NCI-H82 treated with DMSO at 0.1 percent for 48 hours (cell line): ENCODE data around the gene IL1F10.

Experiments used
- DNase-seq: peaks from one replicate; lab custom pipeline; 2025; ENCODE audit not compliant: unreplicated experiment; lab: John Stamatoyannopoulos, UW

IL1F10 gene

GRCh38 chr2:113067681-113068080 lies at the start of gene IL1F10:
Gene IL1F10, plus strand, starts transcription at chr2:113067970. Its CDS starts 4,769 bp downstream, at chr2:113072739.
- DNase-seq: no peak

GRCh38 chr2:113018509-113018908 lies 49.3 kb upstream of the IL1F10 start:
- no peak for DNase-seq

GRCh38 chr2:113021312-113021711 lies 46.5 kb upstream of the IL1F10 start:
- DNase-seq: no peak

- no peak for DNase-seq
These were observed 43.0 kb upstream of the IL1F10 start for GRCh38 chr2:113024764-113025163.

- no peak for DNase-seq
These were observed 42.0 kb upstream of the IL1F10 start for GRCh38 chr2:113025737-113026136.

GRCh38 chr2:113027691-113028090 lies 40.1 kb upstream of the IL1F10 start:
- DNase-seq: no peak

- no peak for DNase-seq
These were observed 39.7 kb upstream of the IL1F10 start for GRCh38 chr2:113028112-113028511.

- no peak for DNase-seq
These were observed 35.0 kb upstream of the IL1F10 start for GRCh38 chr2:113032737-113033136.

- DNase-seq: no peak
These were observed 33.8 kb upstream of the IL1F10 start for GRCh38 chr2:113034016-113034415.

GRCh38 chr2:113036763-113037162 lies 31.0 kb upstream of the IL1F10 start:
- no peak for DNase-seq

GRCh38 chr2:113038291-113038690 lies 29.5 kb upstream of the IL1F10 start:
- DNase-seq: no peak

- no peak for DNase-seq
These were observed 28.6 kb upstream of the IL1F10 start for GRCh38 chr2:113039158-113039557.

GRCh38 chr2:113039719-113040118 lies 28.1 kb upstream of the IL1F10 start:
- no peak for DNase-seq

- DNase-seq: no peak
These were observed 25.9 kb upstream of the IL1F10 start for GRCh38 chr2:113041871-113042270.

- DNase-seq: no peak
These were observed 21.3 kb upstream of the IL1F10 start for GRCh38 chr2:113046465-113046864.

- no peak for DNase-seq
These were observed 16.6 kb upstream of the IL1F10 start for GRCh38 chr2:113050921-113051895.

GRCh38 chr2:113052396-113052917 lies 15.3 kb upstream of the IL1F10 start, which contains the start of gene IL36B:
Gene IL36B, minus strand, starts transcription at chr2:113052867.
- no peak for DNase-seq

GRCh38 chr2:113053666-113054065 lies 14.1 kb upstream of the IL1F10 start:
- DNase-seq: no peak

GRCh38 chr2:113054066-113054465 lies 13.7 kb upstream of the IL1F10 start:
- no peak for DNase-seq

GRCh38 chr2:113056521-113056920 lies 11.2 kb upstream of the IL1F10 start:
- DNase-seq: no peak

GRCh38 chr2:113057117-113057516 lies 10.7 kb upstream of the IL1F10 start:
- no peak for DNase-seq

GRCh38 chr2:113058411-113058994 lies 9.3 kb upstream of the IL1F10 start:
- no peak for DNase-seq
